ENCODE results near the gene EPN3. TPM values are rescaled to one million over a fixed set of nuclear protein-coding genes. Genes with fewer than 3 reads are reported as not detected.

Gene EPN3
- total RNA-seq, 3 donors from 2014 or later = 16.2 to 40.0 (median 27.4) TPM

DNA sequence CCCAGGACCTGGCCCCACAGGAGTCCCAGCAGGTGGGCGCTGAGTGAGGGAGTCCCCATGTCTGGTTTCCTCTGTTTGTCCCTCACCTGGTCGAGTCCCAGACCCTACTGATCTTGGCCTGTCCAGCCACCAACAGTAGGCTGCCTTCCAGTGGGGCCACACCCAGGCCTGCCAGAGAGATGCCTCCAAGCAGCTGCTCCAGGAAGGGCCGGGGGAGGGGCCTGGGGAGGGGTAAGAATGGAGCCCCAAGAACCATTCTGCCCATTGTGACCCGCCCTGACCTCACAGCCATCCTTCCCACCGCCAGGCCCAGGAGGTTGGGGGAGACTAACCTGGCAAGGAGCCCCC, 15.2 kb downstream of the EPN3 start:
- TF ChIP-seq CTCF (IDR thresholded peaks at IDR 0.05) = no peak
- Histone ChIP-seq H3K36me3 (ENCODE audit: low read depth) (no peaks in the 10 kb centered on the region), H3K9me3 (no peaks in the 10 kb centered on the region), H3K4me1 (ENCODE audit: low read depth) (peaks cover 34% of the 10 kb centered on the region), H3K4me3 (peak overlapping the region; percentile 26)
- ATAC-seq (peak; percentile 37), DNase-seq (peak; percentile 70 to 78 (median 74))
- intact Hi-C loops (cut with DNase I, micrococcal nuclease) = loop anchor here in 1 of 2 donors (5.0 to 10.0 kb wide), 4 partner anchors 63 to 297 kb away; partner anchors contain the start of gene ANKRD40

DNA sequence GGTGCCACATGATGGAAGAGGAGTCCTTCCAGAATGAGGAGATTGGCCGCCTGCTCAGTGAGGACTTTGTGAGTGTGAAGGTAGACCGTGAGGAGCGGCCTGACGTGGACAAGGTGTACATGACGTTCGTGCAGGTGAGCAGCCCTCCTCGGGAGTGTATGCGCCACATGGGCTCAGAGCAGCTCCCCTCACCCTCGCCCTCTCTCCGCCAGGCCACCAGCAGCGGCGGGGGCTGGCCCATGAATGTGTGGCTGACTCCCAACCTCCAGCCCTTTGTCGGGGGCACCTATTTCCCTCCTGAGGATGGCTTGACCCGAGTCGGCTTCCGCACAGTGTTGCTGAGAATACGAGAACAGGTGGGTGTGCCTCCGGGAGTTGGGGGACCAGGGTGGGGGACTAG, 16.3 kb downstream of the EPN3 start:
- H3K9me3 ChIP-seq = no peaks in the 10 kb centered on the region
- no peak for TF ChIP-seq CTCF (IDR thresholded peaks at IDR 0.05)
- H3K4me1 ChIP-seq (ENCODE audit: low read depth) = peaks cover 24% of the 10 kb centered on the region
- no peak for ATAC-seq
- peak in 1 of 3 donors; percentile 28 for DNase-seq
- no peaks in the 10 kb centered on the region for H3K36me3 ChIP-seq (ENCODE audit: low read depth)
- no peak overlapping the region for H3K4me3 ChIP-seq
- intact Hi-C loops (cut with DNase I, micrococcal nuclease) = loop anchor here in 1 of 2 donors (5.0 to 10.0 kb wide), 4 partner anchors 64 to 296 kb away; partner anchors contain the start of gene ANKRD40

- intact Hi-C loops (cut with DNase I, micrococcal nuclease) = loop anchor here in 1 of 2 donors (5.0 to 10.0 kb wide), 4 partner anchors 65 to 295 kb away; partner anchors contain the start of gene ANKRD40
- Histone ChIP-seq H3K4me1 (ENCODE audit: low read depth) (peaks cover 19% of the 10 kb centered on the region), H3K9me3 (no peaks in the 10 kb centered on the region), H3K4me3 (no peak overlapping the region), H3K36me3 (ENCODE audit: low read depth) (no peaks in the 10 kb centered on the region)
- DNase-seq (peak in 1 of 3 donors; percentile 31), ATAC-seq (no peak)
- no peak for TF ChIP-seq CTCF (IDR thresholded peaks at IDR 0.05)
Measured at GRCh38 chr17:50549256-50549941, 16.9 kb downstream of the EPN3 start.

DNA sequence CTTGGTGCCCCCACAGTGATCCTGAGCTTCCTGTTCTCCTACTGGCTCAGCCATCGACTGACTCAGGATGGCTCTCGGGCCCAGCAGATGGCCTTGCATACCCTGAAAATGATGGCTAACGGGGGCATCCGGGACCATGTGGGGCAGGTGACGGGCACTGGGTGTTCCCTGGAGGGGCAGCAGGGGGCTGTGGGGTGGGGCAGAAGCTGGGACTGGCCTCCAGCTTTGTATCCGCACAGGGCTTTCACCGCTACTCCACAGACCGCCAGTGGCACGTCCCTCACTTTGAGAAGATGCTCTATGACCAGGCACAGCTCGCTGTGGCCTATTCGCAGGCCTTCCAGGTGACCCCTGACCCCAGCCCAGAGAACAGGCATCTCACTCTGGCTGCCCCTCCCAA, 17.4 kb downstream of the EPN3 start:
- ATAC-seq (no peak), DNase-seq (peak in 1 of 3 donors; percentile 27)
- H3K4me3 ChIP-seq = no peak overlapping the region
- H3K4me1 ChIP-seq (ENCODE audit: low read depth) = peaks cover 16% of the 10 kb centered on the region
- H3K36me3 ChIP-seq (ENCODE audit: low read depth) = no peaks in the 10 kb centered on the region
- intact Hi-C loops (cut with DNase I, micrococcal nuclease) = loop anchor here (5.0 to 10.0 kb wide), 6 partner anchors 65 to 405 kb away; partner anchors contain the start of gene ANKRD40 (in 1 of the 2)
- no peak for TF ChIP-seq CTCF (IDR thresholded peaks at IDR 0.05)
- no peaks in the 10 kb centered on the region for H3K9me3 ChIP-seq

- ATAC-seq = peak; percentile 53
- TF ChIP-seq CTCF (IDR thresholded peaks at IDR 0.05) = peak; percentile 32
- no peaks in the 10 kb centered on the region for H3K9me3 ChIP-seq
- intact Hi-C loops (cut with DNase I, micrococcal nuclease) = loop anchor here (10.0 kb wide), 2 partner anchors 134 to 404 kb away; no protein-coding TSS in a partner anchor
- H3K36me3 ChIP-seq (ENCODE audit: low read depth) = no peaks in the 10 kb centered on the region
- H3K4me3 ChIP-seq = no peak overlapping the region
- peaks cover 14% of the 10 kb centered on the region for H3K4me1 ChIP-seq (ENCODE audit: low read depth)
- DNase-seq = peak; percentile 73 to 79 (median 78)
Measured at GRCh38 chr17:50550661-50551432, 18.3 kb downstream of the EPN3 start.

Measured in mucosa of descending colon (tissue), 3 donors.